Brain microvascular endothelial cell (primary cell): Measurements from ENCODE around the gene DIP2A.

ENCODE experiments used
- DNase-seq: peaks from one replicate; pipeline ENCODE4 v3.0.0-alpha.2; 2020
- H3K27ac ChIP-seq: fragments of 250-450 bp; sonication (Bioruptor Pico); 2 replicates; pipeline ENCODE4 v1.5.1; 2020; ENCODE audit warnings: mild to moderate bottlenecking, moderate library complexity
- H3K27me3 ChIP-seq: fragments of 250-450 bp; sonication (Bioruptor Pico); replicated peaks from 2 replicates; pipeline ENCODE4 v1.5.1; 2020; ENCODE audit warnings: mild to moderate bottlenecking
- H3K36me3 ChIP-seq: fragments of 250-450 bp; sonication (Bioruptor Pico); replicated peaks from 2 replicates; pipeline ENCODE4 v1.5.1; 2020; ENCODE audit warnings: mild to moderate bottlenecking
- H3K4me3 ChIP-seq: 2 replicates; pipeline ENCODE4 v1.5.1; 2011; ENCODE audit warnings: low read depth, mild to moderate bottlenecking, control low read depth, low read length, moderate library complexity
- CTCF ChIP-seq: IDR thresholded peaks from 2 replicates; pipeline ENCODE4 v1.5.1; 2011; ENCODE audit warnings: low read depth, mild to moderate bottlenecking, moderate library complexity, low read length, control low read depth, inconsistent platforms; ENCODE audit errors: missing control alignments
- in situ Hi-C: cut with HindIII; loops from 2 replicates; pipeline ENCODE4 v1.10.0; 2017; ENCODE audit warnings: low sequenced_read_pairs, low pct_ligation_motif_present

Gene DIP2A

GRCh38 chr21:46610018-46610701 lies 151.5 kb downstream of the DIP2A start:
- H3K27me3 ChIP-seq, result no peaks in the 10 kb centered on the region
- in situ Hi-C loops, result no loop called here
- no peaks in the 10 kb centered on the region for H3K36me3 ChIP-seq
- H3K27ac ChIP-seq, result no peak overlapping the region
- no peak overlapping the region for H3K4me3 ChIP-seq
- DNase-seq, result no peak
- no peak for TF ChIP-seq CTCF

GRCh38 chr21:46613391-46613790 lies 154.7 kb downstream of the DIP2A start:
- no peak overlapping the region for H3K4me3 ChIP-seq
- no peaks in the 10 kb centered on the region for H3K36me3 ChIP-seq
- DNase-seq, result no peak
- in situ Hi-C loops, result no loop called here
- no peaks in the 10 kb centered on the region for H3K27me3 ChIP-seq
- no peak overlapping the region for H3K27ac ChIP-seq
- TF ChIP-seq CTCF, result no peak

- in situ Hi-C loops, result no loop called here
- Histone ChIP-seq H3K4me3 (no peak overlapping the region), H3K27ac (no peak overlapping the region), H3K27me3 (no peaks in the 10 kb centered on the region), H3K36me3 (no peaks in the 10 kb centered on the region)
- TF ChIP-seq CTCF, result no peak
- DNase-seq, result no peak
These were observed 157.4 kb downstream of the DIP2A start for GRCh38 chr21:46616050-46616449.

- Histone ChIP-seq H3K27ac (peak overlapping the region; percentile 37), H3K36me3 (no peaks in the 10 kb centered on the region), H3K27me3 (no peaks in the 10 kb centered on the region), H3K4me3 (no peak overlapping the region)
- DNase-seq, result no peak
- no peak for TF ChIP-seq CTCF
- in situ Hi-C loops, result no loop called here
These were observed 158.0 kb downstream of the DIP2A start for GRCh38 chr21:46616656-46617055.

- peak overlapping the region; percentile 37 for H3K27ac ChIP-seq
- in situ Hi-C loops, result no loop called here
- TF ChIP-seq CTCF, result no peak
- DNase-seq, result peak; percentile 77
- H3K36me3 ChIP-seq, result no peaks in the 10 kb centered on the region
- no peaks in the 10 kb centered on the region for H3K27me3 ChIP-seq
- H3K4me3 ChIP-seq, result no peak overlapping the region
These were observed 158.8 kb downstream of the DIP2A start for GRCh38 chr21:46617267-46618051.
